GM23338 (cell line): Measurements from ENCODE around the gene CHD9NB.

ENCODE experiments used
- EZH2 ChIP-seq: fragments of 200-600 bp; sonication (generic); IDR thresholded peaks from one replicate; pipeline ENCODE4 v1.8.0; 2017; ENCODE audit warnings: antibody characterized with exemption, mild to moderate bottlenecking, low read depth; ENCODE audit not compliant: unreplicated experiment
- POLR2AphosphoS5 ChIP-seq: IDR thresholded peaks from 2 replicates; pipeline ENCODE4 v1.6.1; 2016; ENCODE audit warnings: antibody characterized with exemption, low read depth
- TF ChIP-seq, protein P1 (sequence below): IDR thresholded peaks from one replicate; pipeline ENCODE4 v1.6.1; 2018; ENCODE audit warnings: antibody characterized with exemption; ENCODE audit not compliant: unreplicated experiment
- TF ChIP-seq, protein P2 (sequence below), 2 experiments: fragments of 200-600 bp in 1 of 2; sonication (generic) in 1 of 2; conservative IDR thresholded peaks; 2 replicates each; pipeline versions ENCODE4 v1.5.1 to v1.6.1; 2016 to 2017; ENCODE audit warnings: antibody characterized with exemption in 2 of 2, low read depth in 2 of 2, mild to moderate bottlenecking in 2 of 2, moderate library complexity in 1 of 2

DNA sequence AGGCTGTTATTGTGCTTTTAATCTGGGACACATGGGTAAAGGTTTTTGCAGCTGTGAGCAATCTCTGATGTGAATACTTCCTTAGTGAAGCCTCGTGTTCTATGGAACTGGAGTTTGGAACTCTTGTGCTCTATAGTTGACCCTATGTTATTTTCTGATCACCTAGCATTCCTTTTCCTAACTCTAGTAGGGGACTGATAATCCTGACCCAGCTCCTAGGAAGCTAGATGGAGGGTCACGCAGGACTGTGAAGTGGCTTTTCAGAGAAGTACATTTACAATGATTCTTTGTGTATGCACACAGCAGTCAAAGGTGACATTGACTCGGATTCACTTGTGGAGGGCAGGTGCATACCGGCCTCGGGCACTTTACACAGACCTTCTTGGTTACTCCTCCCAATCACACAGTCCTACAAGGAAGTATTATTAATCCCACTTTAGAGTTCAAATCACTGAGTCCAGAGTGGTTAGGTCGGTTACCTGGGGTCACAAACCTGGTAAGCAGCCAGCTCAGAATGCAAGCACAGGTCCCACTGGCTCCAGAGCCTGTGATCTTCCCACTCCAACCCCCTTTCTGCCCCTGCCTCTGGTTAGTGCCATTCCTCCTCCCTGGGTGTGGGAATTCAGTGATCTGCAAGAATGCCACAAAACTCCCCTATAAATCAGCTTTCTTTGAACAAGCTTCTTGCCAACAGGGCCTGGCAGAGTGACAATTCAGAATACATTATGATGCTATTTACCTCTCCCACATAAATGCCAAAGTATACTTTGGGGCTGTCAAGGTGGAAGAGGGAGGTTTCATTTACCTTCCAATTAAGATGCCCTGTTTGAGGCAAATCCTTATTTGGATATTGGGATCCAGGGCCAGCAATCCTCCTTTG is 7.1 kb downstream of the CHD9NB start:
- TF ChIP-seq, protein P1, sequence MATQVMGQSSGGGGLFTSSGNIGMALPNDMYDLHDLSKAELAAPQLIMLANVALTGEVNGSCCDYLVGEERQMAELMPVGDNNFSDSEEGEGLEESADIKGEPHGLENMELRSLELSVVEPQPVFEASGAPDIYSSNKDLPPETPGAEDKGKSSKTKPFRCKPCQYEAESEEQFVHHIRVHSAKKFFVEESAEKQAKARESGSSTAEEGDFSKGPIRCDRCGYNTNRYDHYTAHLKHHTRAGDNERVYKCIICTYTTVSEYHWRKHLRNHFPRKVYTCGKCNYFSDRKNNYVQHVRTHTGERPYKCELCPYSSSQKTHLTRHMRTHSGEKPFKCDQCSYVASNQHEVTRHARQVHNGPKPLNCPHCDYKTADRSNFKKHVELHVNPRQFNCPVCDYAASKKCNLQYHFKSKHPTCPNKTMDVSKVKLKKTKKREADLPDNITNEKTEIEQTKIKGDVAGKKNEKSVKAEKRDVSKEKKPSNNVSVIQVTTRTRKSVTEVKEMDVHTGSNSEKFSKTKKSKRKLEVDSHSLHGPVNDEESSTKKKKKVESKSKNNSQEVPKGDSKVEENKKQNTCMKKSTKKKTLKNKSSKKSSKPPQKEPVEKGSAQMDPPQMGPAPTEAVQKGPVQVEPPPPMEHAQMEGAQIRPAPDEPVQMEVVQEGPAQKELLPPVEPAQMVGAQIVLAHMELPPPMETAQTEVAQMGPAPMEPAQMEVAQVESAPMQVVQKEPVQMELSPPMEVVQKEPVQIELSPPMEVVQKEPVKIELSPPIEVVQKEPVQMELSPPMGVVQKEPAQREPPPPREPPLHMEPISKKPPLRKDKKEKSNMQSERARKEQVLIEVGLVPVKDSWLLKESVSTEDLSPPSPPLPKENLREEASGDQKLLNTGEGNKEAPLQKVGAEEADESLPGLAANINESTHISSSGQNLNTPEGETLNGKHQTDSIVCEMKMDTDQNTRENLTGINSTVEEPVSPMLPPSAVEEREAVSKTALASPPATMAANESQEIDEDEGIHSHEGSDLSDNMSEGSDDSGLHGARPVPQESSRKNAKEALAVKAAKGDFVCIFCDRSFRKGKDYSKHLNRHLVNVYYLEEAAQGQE, result no peak
- TF ChIP-seq, protein P2, sequence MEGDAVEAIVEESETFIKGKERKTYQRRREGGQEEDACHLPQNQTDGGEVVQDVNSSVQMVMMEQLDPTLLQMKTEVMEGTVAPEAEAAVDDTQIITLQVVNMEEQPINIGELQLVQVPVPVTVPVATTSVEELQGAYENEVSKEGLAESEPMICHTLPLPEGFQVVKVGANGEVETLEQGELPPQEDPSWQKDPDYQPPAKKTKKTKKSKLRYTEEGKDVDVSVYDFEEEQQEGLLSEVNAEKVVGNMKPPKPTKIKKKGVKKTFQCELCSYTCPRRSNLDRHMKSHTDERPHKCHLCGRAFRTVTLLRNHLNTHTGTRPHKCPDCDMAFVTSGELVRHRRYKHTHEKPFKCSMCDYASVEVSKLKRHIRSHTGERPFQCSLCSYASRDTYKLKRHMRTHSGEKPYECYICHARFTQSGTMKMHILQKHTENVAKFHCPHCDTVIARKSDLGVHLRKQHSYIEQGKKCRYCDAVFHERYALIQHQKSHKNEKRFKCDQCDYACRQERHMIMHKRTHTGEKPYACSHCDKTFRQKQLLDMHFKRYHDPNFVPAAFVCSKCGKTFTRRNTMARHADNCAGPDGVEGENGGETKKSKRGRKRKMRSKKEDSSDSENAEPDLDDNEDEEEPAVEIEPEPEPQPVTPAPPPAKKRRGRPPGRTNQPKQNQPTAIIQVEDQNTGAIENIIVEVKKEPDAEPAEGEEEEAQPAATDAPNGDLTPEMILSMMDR (conservative IDR thresholded peaks at IDR 0.05; ENCODE audit: low read depth in 2 of 2), result no peak
- no peak for TF ChIP-seq EZH2
- no peak for TF ChIP-seq POLR2AphosphoS5
